GM18505 (cell line): Measurements from ENCODE around the gene LMAN2L.
"Not testable (repeated sequence)": the region's sequence is repeated elsewhere in the genome, so short reads cannot be mapped to it uniquely, and the experiment has no call there.

Source experiments
- ATAC-seq: cut with Tn5 transposase; IDR thresholded peaks from one replicate; pipeline ENCODE4 v1.9.1; 2021; ENCODE audit not compliant: unreplicated experiment
- POLR2A ChIP-seq: IDR thresholded peaks from 4 replicates; pipeline ENCODE4 v1.6.1; 2011; ENCODE audit warnings: borderline replicate concordance; ENCODE audit not compliant: insufficient read depth, insufficient read length; ENCODE audit errors: extremely low read depth

LMAN2L gene

GRCh38 chr2:96681540-96681939, 58.3 kb downstream of the LMAN2L start:
- ATAC-seq, result no peak
- TF ChIP-seq POLR2A, result no peak

- no peak for TF ChIP-seq POLR2A
- no peak for ATAC-seq
Observed at GRCh38 chr2:96680561-96681141, 59.2 kb downstream of the LMAN2L start.

GRCh38 chr2:96679848-96680247, 60.0 kb downstream of the LMAN2L start:
- ATAC-seq, result no peak
- no peak for TF ChIP-seq POLR2A

GRCh38 chr2:96669539-96670215, 70.2 kb downstream of the LMAN2L start:
- TF ChIP-seq POLR2A, result no peak
- ATAC-seq, result no peak

- ATAC-seq, result no peak
- TF ChIP-seq POLR2A, result no peak
Observed at GRCh38 chr2:96668771-96669170, 71.1 kb downstream of the LMAN2L start.

- not testable (repeated sequence) for ATAC-seq
Observed at GRCh38 chr2:96665717-96666116, 74.1 kb downstream of the LMAN2L start.

- TF ChIP-seq POLR2A, result no peak
- ATAC-seq, result no peak
Observed at GRCh38 chr2:96665083-96665569, 74.7 kb downstream of the LMAN2L start.

GRCh38 chr2:96664366-96664925, 75.4 kb downstream of the LMAN2L start:
- ATAC-seq, result no peak
- no peak for TF ChIP-seq POLR2A

GRCh38 chr2:96663829-96664228, 76.0 kb downstream of the LMAN2L start:
- no peak for TF ChIP-seq POLR2A
- no peak for ATAC-seq

- no peak for TF ChIP-seq POLR2A
- ATAC-seq, result no peak
Observed at GRCh38 chr2:96663177-96663576, 76.7 kb downstream of the LMAN2L start.

- ATAC-seq, result no peak
- no peak for TF ChIP-seq POLR2A
Observed at GRCh38 chr2:96662360-96662759, 77.5 kb downstream of the LMAN2L start.

- TF ChIP-seq POLR2A, result no peak
- no peak for ATAC-seq
Observed at GRCh38 chr2:96661324-96661723, 78.5 kb downstream of the LMAN2L start.

GRCh38 chr2:96656540-96656939, 83.3 kb downstream of the LMAN2L start:
- ATAC-seq, result no peak
- TF ChIP-seq POLR2A, result no peak
